AG10803 (cell line): ENCODE results near the gene DCTPP1.
"Not testable (repeated sequence)": the region's sequence is repeated elsewhere in the genome, so short reads cannot be mapped to it uniquely, and the experiment has no call there.

Experiments used
- DNase-seq: peaks from one replicate; pipeline ENCODE4 v3.0.0; 2010; ENCODE audit warnings: low read depth
- H3K4me3 ChIP-seq: 2 replicates; pipeline ENCODE4 v1.5.1; 2011; ENCODE audit warnings: mild to moderate bottlenecking, low read length, control low read depth
- TF ChIP-seq, protein P1 (sequence below): conservative IDR thresholded peaks from 2 replicates; pipeline ENCODE4 v1.5.1; 2011; ENCODE audit warnings: mild to moderate bottlenecking, low read length, control low read depth, inconsistent platforms

The DCTPP1 gene

DNA sequence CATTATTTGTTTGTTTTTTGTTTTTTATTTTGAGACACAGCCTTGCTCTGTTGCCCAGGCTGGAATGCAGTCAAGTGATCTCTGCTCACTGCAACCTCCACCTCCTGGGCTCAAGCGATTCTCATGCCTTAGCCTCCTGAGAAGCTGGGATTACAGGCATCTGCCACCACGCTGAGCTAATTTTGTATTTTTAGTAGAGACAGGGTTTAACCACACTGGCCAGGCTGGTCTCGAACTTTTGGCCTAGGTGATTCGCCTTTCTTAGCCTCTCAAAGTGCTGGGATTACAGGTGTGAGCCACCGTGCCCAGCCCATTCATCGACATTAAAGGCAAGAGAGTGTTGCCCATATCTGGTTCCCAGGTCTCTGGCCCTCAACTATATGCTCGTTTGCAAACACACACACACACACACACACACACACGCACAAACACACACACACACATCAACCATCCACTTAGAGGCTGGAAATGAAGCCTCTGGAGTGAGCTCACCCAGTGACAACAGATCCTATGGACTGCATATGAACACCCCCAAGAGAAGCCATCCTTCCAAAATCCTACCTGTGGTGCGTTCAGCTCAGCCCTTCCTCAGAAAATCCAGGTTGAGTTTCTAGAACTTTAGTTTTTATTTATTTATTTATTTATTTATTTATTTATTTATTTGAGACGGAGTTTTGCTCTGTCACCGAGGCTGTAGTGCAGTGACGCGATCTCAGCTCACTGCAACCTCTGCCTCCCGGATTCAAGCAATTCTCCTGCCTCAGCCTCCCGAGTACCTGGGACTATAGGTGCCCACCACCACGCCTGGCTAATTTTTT lies 28.1 kb upstream of the DCTPP1 start:
- TF ChIP-seq, protein P1, sequence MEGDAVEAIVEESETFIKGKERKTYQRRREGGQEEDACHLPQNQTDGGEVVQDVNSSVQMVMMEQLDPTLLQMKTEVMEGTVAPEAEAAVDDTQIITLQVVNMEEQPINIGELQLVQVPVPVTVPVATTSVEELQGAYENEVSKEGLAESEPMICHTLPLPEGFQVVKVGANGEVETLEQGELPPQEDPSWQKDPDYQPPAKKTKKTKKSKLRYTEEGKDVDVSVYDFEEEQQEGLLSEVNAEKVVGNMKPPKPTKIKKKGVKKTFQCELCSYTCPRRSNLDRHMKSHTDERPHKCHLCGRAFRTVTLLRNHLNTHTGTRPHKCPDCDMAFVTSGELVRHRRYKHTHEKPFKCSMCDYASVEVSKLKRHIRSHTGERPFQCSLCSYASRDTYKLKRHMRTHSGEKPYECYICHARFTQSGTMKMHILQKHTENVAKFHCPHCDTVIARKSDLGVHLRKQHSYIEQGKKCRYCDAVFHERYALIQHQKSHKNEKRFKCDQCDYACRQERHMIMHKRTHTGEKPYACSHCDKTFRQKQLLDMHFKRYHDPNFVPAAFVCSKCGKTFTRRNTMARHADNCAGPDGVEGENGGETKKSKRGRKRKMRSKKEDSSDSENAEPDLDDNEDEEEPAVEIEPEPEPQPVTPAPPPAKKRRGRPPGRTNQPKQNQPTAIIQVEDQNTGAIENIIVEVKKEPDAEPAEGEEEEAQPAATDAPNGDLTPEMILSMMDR, result no peak
- no peak overlapping the region for H3K4me3 ChIP-seq
- DNase-seq, result no peak

DNA sequence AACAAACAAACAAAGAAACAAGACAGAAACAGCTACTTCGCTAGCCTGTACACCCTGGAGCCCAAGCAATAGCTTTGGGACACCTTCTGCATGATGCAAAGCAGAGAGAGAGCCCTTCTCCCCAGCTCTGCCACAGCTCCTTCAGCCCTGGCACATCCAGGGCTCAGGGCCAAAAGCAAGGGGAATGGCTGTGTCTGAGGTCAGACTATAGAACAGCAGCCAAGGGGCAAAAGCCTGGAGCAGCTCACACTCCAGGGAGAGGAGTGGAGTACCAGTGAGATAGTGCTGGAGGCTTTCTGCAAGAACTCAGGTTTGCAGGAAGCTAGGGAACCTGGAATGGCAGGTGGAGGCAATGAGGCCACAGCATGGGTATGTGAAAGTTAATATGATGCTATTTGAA lies 27.4 kb upstream of the DCTPP1 start:
- TF ChIP-seq, protein P1, result no peak
- no peak for DNase-seq
- no peak overlapping the region for H3K4me3 ChIP-seq

DNA sequence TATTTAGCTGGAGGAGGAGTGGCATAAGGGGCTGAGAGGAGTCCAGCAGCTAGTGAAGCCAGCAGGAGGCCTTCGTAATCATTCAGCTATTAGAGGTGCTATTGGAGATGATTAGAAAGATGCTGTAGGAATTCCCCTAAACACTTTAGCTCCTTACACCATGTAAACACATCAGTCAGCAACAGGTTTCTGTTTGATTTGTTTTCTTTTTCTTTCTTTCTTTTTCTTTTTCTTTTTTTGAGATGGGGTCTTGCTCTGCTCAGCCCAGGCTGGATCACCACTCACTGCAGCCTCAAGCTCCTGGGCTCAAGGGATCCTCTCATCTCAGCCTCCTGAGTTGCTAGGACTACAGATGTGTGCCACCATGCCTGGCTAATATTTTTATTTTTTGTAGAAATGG lies 26.5 kb upstream of the DCTPP1 start:
- H3K4me3 ChIP-seq, result no peak overlapping the region
- TF ChIP-seq, protein P1, result no peak
- no peak for DNase-seq

DNA sequence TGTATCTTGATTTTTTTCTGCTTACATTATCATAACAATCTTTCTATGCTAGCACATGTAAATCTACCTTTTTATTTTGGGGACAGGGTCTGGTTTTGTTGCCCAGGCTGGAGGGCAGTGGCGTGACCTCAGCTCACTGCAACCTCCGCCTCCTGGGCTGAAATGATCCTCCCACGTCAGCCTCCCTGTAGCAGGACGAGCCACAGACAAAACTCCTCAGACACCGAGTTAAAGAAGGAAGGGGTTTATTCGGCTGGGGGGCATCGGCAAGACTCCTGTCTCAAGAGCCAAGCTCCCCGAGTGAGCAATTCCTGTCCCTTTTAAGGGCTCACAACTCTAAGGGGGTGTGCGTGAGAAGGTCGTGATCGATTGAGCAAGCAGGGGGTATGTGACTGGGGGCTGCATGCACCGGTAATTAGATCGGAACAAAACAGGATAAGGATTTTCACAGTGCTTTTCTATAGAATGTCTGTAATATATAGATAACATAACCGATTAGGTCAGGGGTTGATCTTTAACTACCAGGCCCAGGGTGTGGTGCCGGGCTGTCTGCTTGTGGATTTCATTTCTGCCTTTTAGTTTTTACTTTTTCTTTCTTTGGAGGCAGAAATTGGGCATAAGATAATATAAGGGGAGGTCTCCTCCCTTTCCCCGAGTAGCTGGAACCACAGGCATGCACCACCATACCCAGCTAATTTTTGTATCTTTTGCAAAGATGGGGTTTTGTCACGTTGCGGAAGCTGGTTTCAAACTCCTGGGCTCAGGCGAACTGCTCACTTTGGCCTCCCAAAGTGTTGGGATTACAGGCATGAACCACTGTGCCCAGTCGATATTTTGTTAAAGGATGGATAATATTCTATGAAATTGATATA lies 23.1 kb upstream of the DCTPP1 start:
- not testable (repeated sequence) for H3K4me3 ChIP-seq, DNase-seq

DNA sequence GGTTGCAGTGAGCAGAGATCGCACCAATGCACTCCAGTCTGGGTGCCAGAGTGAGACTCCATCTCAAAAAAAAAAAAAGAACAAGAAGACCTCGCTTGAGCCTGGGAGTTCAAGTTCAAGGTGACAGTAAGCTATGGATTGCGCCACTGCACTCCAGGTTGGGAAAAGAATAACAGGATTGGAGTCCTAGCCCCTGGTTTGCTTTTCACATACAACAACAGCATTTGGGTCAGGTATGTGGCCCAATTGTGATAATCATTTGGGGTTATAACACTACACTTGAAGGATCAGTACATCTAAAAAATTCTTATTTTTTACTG lies 19.2 kb upstream of the DCTPP1 start:
- TF ChIP-seq, protein P1, result no peak
- DNase-seq, result no peak
- no peak overlapping the region for H3K4me3 ChIP-seq

DNA sequence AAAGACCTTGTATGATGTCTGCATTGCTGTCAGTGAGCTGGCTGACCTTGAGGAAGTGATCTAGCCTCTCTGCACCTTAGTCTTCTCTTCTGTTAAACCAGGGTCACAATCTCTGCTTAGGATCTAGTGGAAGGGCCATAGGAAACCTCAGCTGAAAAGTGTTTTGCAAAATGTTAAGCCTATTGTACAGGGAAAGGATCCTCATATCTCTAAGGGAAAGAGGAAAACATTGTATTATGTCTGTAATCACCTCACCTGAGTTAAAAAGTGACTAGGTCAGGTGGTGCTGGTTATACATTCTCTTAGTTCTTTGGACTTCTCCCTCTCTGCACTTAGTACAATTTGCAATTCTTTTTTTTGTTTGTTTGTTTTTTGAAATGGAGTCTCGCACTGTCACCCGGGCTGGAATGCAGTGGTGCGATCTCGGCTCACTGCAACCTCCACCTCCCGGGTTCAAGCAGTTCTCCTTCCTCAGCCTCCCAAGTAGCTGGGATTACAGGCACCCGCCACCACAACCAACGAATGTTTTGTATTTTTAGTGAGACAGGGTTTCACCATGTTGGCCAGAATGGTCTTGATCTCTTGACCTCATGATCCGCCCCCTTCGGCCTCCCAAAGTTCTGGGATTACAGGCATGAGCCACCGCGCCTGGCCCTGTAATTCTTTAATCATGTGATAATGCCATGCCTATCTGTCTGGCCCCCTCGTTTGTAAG lies 17.8 kb upstream of the DCTPP1 start:
- TF ChIP-seq, protein P1, result no peak
- H3K4me3 ChIP-seq, result no peak overlapping the region
- no peak for DNase-seq

DNA sequence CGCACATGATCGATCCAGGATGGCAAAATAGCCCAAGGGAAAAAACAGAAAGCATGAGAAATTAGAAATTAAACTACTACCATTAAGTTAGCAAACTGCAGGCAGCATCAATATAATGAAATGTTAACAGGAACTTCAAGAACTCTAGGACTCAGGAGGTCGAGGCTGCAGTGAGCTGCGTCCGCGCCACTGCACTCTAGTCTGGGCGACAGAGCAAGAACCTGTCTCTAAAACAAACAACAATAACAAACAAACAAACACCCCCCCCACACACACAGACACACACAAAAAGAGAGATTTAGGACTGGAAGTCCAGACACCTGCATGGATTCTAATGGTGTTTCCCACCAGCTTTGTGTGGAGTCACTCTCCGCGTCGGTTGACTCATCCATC lies 16.4 kb upstream of the DCTPP1 start:
- DNase-seq, result no peak
- TF ChIP-seq, protein P1, result no peak
- H3K4me3 ChIP-seq, result peak overlapping the region; percentile 84
